Testis (tissue), 3 donors: ENCODE measurements around the gene VAV2. TPM values are rescaled to one million over a fixed set of nuclear protein-coding genes. Genes with fewer than 3 reads are reported as not detected.

Experiments used
- DNase-seq: peaks from one replicate; pipeline ENCODE4 v3.0.0-alpha.2; 2019
- H3K27ac ChIP-seq, 2 donors: fragments of 200-600 bp; sonication (generic); one replicate each; pipeline ENCODE4 v1.5.1; 2019
- H3K27me3 ChIP-seq: fragments of 200-600 bp; sonication (generic); one replicate; pipeline ENCODE4 v1.5.1; 2019
- H3K36me3 ChIP-seq: fragments of 200-600 bp; sonication (generic); one replicate; pipeline ENCODE4 v1.5.1; 2017; ENCODE audit warnings: low read depth; ENCODE audit errors: missing control alignments
- H3K4me1 ChIP-seq: fragments of 200-600 bp; sonication (generic); one replicate; pipeline ENCODE4 v1.5.1; 2019
- H3K4me3 ChIP-seq, 2 donors: fragments of 200-600 bp; sonication (generic); one replicate each; pipeline ENCODE4 v1.5.1; 2017 to 2019
- H3K9me3 ChIP-seq: fragments of 200-600 bp; sonication (generic); one replicate; pipeline ENCODE4 v1.5.1; 2017
- CTCF ChIP-seq, 3 experiments: fragments of 450-650 bp in 2 of 3; fragments of 200-600 bp in 1 of 3; sonication (generic) in 1 of 3; IDR thresholded peaks; one replicate each; pipeline ENCODE4 v1.5.1; 2016 to 2019; ENCODE audit warnings: antibody characterized with exemption in 3 of 3, mild to moderate bottlenecking in 2 of 3, moderate library complexity in 1 of 3
- POLR2A ChIP-seq: fragments of 450-650 bp; IDR thresholded peaks from one replicate; pipeline ENCODE4 v1.6.1; 2017; ENCODE audit warnings: antibody characterized with exemption, mild to moderate bottlenecking, moderate library complexity
- WGBS, 2 donors: methylation state at CpG; one replicate each; pipeline ENCODE4 v1.1.5; 2018; 5-methylcytosine and 5-hydroxymethylcytosine counted together
- intact Hi-C: fragments of 100-400 bp; cut with DNase I; formaldehyde crosslinking; loops from one replicate; pipeline ENCODE4 v1.15.1; 2023; ENCODE audit warnings: low total_unique reads
- polyA plus RNA-seq: library from polyadenylated mRNA; stranded (reverse); fragments of 350-450 nt; fragmentation: Illumina TruSeq; extraction: RNeasy Lipid Tissue Mini Kit (QIAGEN cat#74804); gene quantifications from one replicate; pipeline ENCODE4 v1.2.3, GENCODE V29; 2014; ENCODE audit warnings: low read depth, low replicate concordance; ENCODE audit not compliant: insufficient read depth
- total RNA-seq, 2 donors: library from RNA; depleted of rRNA; stranded (reverse); fragments of >200 nt; gene quantifications; one replicate each; pipeline ENCODE4 v1.2.3, GENCODE V29; 2016

VAV2 gene
- total and polyA plus RNA-seq, 3 donors from 2014 or later = 11.0 to 14.1 (median 12.2) TPM

- Histone ChIP-seq H3K9me3 (no peaks in the 10 kb centered on the region), H3K36me3 (no peaks in the 10 kb centered on the region), H3K4me3 (no peak overlapping the region), H3K4me1 (peaks cover 3% of the 10 kb centered on the region), H3K27ac (no peak overlapping the region), H3K27me3 (no peaks in the 10 kb centered on the region)
- 95 to 100% methylated on average over 1 of the region's 1 CpG for WGBS, 2 donors
- intact Hi-C loops = no loop called here
- TF ChIP-seq CTCF (IDR thresholded peaks at IDR 0.05) = no peak
- no peak for TF ChIP-seq POLR2A
- DNase-seq = no peak
Observed at GRCh38 chr9:133998915-133999595, 6.9 kb upstream of the VAV2 start.

- DNase-seq = no peak
- no peaks in the 10 kb centered on the region for H3K9me3 ChIP-seq
- H3K4me3 ChIP-seq = no peak overlapping the region
- peaks cover 9% of the 10 kb centered on the region for H3K4me1 ChIP-seq
- no peaks in the 10 kb centered on the region for H3K36me3 ChIP-seq
- no peaks in the 10 kb centered on the region for H3K27me3 ChIP-seq
- intact Hi-C loops = no loop called here
- TF ChIP-seq POLR2A (no peak), CTCF (IDR thresholded peaks at IDR 0.05) (no peak)
- H3K27ac ChIP-seq = no peak overlapping the region
- WGBS, 2 donors = 92 to 97% methylated on average over 2 of the region's 2 CpGs
Observed at GRCh38 chr9:133997584-133997983, 5.5 kb upstream of the VAV2 start.

GRCh38 chr9:133996531-133997520 is 4.7 kb upstream of the VAV2 start:
- no peak overlapping the region for H3K4me3 ChIP-seq

More at GRCh38 chr9:133996531-133997520, 4.7 kb upstream of the VAV2 start:
- WGBS, 2 donors = 73 to 79% methylated on average over 24 of the region's 24 CpGs
- H3K9me3 ChIP-seq = no peaks in the 10 kb centered on the region
- no peak for DNase-seq
- H3K27ac ChIP-seq = no peak overlapping the region
- H3K27me3 ChIP-seq = no peaks in the 10 kb centered on the region
- intact Hi-C loops = no loop called here
- no peaks in the 10 kb centered on the region for H3K36me3 ChIP-seq
- no peak for TF ChIP-seq CTCF (IDR thresholded peaks at IDR 0.05)
- no peak for TF ChIP-seq POLR2A
- peaks cover 9% of the 10 kb centered on the region for H3K4me1 ChIP-seq
